Measurements from ENCODE around the gene WDR49.
A peak's percentile ranks its signal among the peaks of the same experiment; 100 is the strongest.

Gene WDR49

DNA sequence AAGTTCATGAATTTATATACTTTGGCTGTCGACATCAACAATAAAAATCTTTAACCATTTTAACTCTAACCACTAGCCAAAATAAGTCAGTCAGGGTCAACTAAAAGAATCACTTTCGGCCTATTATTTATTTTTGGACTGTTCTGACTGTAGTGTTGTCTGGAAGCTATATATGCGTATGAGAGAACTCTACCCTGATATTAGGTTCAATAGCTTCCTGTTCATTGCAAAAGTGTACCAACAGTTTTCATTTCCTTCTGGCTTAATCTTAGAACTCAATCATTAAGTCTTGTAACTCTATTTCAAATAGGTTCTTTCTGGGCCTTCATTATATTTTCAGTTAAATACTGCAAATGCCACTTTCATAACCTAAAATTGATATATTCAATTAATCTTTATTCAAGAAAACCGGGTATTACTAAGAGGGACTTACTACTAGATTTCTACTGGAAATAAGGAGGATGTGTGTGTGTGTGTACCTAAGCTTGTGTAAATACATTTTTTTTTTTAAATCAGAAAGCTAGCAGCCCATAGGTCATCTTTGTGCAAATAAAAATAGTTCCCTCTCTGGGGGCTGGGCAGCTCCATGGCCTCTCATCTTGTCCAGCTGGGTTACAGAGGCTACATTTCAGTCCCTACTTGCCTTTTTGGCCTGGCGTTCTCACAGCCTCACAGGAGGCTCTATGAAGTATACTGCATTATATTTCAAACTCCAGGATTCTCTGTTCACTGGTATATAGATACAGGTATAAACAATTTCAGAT lies 185.7 kb downstream of the WDR49 start:
- peak in 1 of 2 experiments; percentile 16 for DNase-seq (ENCODE audit: low read depth in 1 of 2, low spot score in 1 of 2)
- in situ Hi-C loops (cut with HindIII; ENCODE audit: low pct_unique_long_range_greater_than_20kb, low sequenced_read_pairs) = no loop called here
- no peak for TF ChIP-seq JUND (IDR thresholded peaks at IDR 0.05; ENCODE audit: low read depth)

DNA sequence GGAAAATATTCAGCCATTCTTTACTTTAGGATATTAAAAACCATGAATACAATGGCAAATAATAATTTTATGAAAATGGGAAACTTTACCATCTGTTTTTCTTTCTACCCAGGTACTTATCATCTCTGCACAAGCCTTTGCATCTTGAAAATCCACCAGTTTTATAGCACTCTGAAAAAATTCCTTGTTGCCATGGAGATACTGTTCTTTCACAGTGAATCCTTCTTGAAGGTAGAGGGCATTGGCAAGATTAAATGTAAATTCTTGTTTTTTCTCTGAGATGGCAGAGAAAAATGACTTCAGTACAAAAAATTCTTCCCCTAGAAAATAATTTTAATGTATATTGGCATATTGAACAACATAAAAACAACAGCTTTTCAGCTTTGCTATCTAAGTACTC lies 186.8 kb downstream of the WDR49 start:
- in situ Hi-C loops (cut with HindIII; ENCODE audit: low pct_unique_long_range_greater_than_20kb, low sequenced_read_pairs) = no loop called here
- DNase-seq (ENCODE audit: low read depth in 1 of 2, low spot score in 1 of 2) = no peak
- TF ChIP-seq JUND (IDR thresholded peaks at IDR 0.05; ENCODE audit: low read depth) = no peak

DNA sequence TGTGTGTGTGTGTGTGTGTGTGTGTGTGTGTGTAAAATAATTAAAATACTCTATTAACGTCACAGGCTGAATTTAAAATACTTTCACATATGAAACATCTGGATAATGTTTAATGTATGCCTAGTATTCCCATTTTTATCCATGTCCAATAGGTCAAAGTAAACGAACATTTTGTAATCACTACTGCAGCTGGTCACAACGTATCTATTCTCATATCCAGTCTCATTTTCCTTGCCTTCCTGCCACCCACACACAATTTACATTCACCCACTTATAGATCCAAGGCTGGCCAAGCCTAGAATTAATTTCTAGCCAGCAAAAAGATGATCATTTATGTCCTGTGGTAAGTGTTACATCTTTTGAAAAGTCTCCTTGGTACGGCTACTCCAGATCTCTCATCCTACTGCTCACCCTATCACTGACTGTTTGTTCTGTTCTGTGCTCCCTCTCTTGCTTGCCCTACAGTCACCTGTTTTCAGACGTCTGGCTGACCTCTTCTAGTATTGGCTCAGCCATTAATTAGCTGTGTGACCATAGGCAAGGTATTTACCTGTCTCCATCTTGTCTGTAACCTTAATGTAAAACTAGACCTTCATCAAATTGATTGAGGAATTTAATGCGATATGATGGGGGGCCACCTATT lies 197.5 kb downstream of the WDR49 start:
- in situ Hi-C loops (cut with HindIII; ENCODE audit: low pct_unique_long_range_greater_than_20kb, low sequenced_read_pairs) = no loop called here
- DNase-seq (ENCODE audit: low read depth in 1 of 2, low spot score in 1 of 2) = no peak
- no peak for TF ChIP-seq JUND (IDR thresholded peaks at IDR 0.05; ENCODE audit: low read depth)

DNA sequence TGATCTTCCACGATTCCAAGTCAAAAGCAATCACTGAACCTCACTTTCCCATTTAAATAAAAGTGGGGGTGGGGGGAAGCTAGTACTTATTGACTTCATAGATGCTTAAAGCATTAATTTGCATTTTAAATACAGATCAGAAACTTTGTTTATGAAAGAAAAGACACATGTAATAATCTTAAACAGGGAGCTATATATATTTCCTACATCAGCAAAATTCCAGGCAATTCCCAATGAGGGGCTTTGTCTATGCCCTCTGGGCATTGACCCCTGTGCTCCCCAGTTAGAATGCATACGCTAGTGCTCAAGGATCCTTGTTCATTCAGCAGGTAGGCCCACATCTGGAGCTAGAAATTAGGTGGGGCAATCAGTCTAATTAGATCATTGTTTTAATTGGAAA lies 199.9 kb downstream of the WDR49 start:
- in situ Hi-C loops (cut with HindIII; ENCODE audit: low pct_unique_long_range_greater_than_20kb, low sequenced_read_pairs) = no loop called here
- no peak for TF ChIP-seq JUND (IDR thresholded peaks at IDR 0.05; ENCODE audit: low read depth)
- no peak for DNase-seq (ENCODE audit: low read depth in 1 of 2, low spot score in 1 of 2)

DNA sequence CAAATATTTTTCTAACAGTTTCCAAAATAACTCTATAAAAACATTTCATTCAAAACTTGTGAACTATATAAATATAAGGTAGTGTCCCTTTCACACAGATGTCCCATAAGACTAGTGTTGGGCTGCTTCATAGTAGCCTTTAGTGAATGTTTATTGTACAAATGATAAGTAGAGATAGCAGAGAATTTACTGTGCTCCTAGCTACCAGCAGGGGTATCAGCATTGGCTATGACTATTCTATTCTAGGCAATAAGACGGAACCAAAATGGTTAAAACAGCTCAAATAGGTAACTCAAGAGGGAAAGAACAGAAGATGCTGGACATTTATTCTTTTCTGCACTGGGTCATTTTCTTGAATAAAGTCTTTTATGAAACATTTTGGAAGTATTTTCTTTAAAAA lies 202.5 kb downstream of the WDR49 start:
- in situ Hi-C loops (cut with HindIII; ENCODE audit: low pct_unique_long_range_greater_than_20kb, low sequenced_read_pairs) = no loop called here
- DNase-seq (ENCODE audit: low read depth in 1 of 2, low spot score in 1 of 2) = no peak
- no peak for TF ChIP-seq JUND (IDR thresholded peaks at IDR 0.05; ENCODE audit: low read depth)

DNA sequence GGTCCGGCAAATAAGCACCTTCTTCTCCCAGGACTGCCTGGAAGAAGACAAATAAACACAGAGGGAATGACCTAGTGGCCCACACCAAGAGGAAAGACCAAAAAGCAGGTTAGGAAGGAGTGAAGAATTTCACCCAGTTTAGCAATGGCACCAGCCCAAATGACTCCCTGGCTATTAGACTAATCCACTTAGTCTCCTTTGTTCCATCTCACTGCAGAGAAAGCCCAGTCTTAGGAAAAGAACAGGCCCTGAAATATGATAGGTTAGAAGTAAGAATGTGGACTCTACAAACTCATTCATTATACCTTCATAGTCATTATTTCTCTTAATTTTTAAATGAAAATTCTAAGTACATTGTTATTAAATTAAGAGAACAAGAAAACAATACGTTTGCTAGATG lies 203.1 kb downstream of the WDR49 start:
- no peak for DNase-seq (ENCODE audit: low read depth in 1 of 2, low spot score in 1 of 2)
- in situ Hi-C loops (cut with HindIII; ENCODE audit: low pct_unique_long_range_greater_than_20kb, low sequenced_read_pairs) = no loop called here
- no peak for TF ChIP-seq JUND (IDR thresholded peaks at IDR 0.05; ENCODE audit: low read depth)

DNA sequence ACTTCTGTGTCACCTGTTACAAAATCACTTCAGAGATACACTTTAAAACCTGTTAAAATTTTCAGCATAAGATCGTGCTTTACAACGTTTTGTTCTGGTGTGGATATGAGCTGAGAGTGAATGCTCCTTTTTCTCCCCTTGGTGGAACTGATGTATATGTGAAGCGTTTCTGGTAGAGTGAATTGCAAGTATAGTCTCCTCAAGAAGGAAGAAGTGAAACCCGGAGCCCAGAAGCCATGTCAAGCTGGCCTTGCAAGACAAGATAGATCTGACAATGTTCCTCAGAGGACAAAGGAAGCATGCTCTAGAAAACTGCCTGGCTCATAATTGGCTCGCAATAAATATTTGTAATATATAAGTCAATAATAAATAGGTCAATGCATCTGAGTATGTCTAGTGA lies 203.5 kb downstream of the WDR49 start:
- peak in 1 of 2 experiments; percentile 7 for DNase-seq (ENCODE audit: low read depth in 1 of 2, low spot score in 1 of 2)
- no peak for TF ChIP-seq JUND (IDR thresholded peaks at IDR 0.05; ENCODE audit: low read depth)
- in situ Hi-C loops (cut with HindIII; ENCODE audit: low pct_unique_long_range_greater_than_20kb, low sequenced_read_pairs) = no loop called here

DNA sequence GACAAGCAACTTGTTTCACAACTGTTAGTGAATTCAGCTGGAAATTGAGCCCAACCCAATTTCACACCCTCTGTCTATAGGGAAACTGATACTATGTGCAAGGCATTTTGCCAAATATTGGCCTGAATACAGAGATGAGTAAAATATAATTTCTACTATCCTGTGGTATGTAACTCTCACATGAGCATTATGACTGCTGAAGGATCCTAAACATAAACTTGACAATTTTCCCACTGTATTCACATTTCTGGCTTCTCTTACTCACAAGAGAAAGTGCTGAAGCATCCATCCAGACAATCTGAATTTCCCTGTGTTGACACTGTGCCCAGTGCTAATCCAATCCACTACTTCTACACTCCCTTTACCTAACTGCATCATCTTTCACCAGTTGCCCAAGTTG lies 208.3 kb downstream of the WDR49 start:
- TF ChIP-seq JUND (IDR thresholded peaks at IDR 0.05; ENCODE audit: low read depth) = no peak
- in situ Hi-C loops (cut with HindIII; ENCODE audit: low pct_unique_long_range_greater_than_20kb, low sequenced_read_pairs) = no loop called here
- DNase-seq (ENCODE audit: low read depth in 1 of 2, low spot score in 1 of 2) = no peak

DNA sequence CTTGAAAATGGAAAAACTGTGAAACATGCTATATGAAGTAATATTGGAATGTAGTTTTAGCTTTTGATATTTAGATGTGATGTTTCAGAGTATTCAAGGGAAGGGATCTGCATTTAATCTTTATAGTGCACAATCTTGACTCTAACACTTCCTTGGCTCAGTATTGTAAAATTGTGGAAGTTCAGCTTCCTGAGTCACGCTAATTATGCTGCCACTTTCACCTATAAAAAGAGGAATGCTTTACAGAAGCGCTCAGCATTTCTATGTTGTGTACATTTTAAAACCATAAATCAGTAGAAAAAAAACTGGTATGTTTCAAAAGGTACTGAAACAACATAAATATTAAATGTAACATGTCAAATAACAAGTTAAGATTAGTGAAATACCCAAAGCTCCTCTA lies 212.5 kb downstream of the WDR49 start:
- DNase-seq (ENCODE audit: low read depth in 1 of 2, low spot score in 1 of 2) = no peak
- no peak for TF ChIP-seq JUND (IDR thresholded peaks at IDR 0.05; ENCODE audit: low read depth)
- in situ Hi-C loops (cut with HindIII; ENCODE audit: low pct_unique_long_range_greater_than_20kb, low sequenced_read_pairs) = no loop called here

DNA sequence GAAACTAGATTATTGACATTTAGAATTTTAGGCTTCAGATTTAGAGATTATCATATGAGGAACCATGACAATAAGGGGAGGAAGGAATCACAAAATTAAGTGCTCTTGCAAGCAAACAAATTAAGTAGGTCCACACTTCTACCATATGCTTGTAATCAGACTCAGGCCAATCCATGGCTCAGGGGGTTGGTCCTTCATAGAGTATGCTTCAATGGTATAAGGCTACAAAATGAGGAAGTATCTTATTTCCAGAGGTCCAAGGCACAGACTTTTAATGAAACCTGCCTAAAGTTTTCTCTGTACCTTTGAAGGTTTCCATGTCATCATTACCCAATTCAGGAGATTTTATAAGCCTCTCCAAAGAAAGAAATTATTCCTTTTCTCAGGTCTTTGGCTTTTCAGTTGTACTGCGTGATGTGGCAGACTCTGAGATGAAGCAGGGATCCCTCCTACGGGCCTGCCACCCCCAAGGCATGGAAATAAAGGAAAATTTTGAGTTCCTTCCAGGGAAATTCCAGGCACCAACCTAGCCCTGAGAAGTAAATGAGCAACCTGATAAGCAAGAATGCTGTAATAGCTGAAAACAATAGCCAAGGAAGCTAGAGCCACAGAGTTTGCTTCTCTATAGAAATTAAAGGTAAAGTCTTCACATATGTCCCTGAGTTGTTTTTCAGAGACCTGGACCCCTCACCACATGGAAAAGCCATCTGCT lies 216.2 kb downstream of the WDR49 start:
- TF ChIP-seq JUND (IDR thresholded peaks at IDR 0.05; ENCODE audit: low read depth) = no peak
- in situ Hi-C loops (cut with HindIII; ENCODE audit: low pct_unique_long_range_greater_than_20kb, low sequenced_read_pairs) = no loop called here
- DNase-seq (ENCODE audit: low read depth in 1 of 2, low spot score in 1 of 2) = no peak
